OCI-LY7 (cell line): ENCODE data around the gene GET3.

ENCODE experiments used
- EZH2phosphoT487 ChIP-seq: fragments of 200-600 bp; sonication (generic); IDR thresholded peaks from 2 replicates; pipeline ENCODE4 v1.6.1; 2018; ENCODE audit warnings: low read depth, borderline replicate concordance, mild to moderate bottlenecking, mixed run types, antibody characterized with exemption, low read length, moderate library complexity, mixed read lengths
- TF ChIP-seq, protein P1 (sequence below): fragments of 200-600 bp; sonication (generic); conservative IDR thresholded peaks from 2 replicates; pipeline ENCODE4 v1.5.1; 2014; ENCODE audit warnings: mild to moderate bottlenecking, antibody characterized with exemption, low read length, moderate library complexity, mixed read lengths

GRCh38 chr19:12749938-12750521 is 12.7 kb downstream of the GET3 start:
- TF ChIP-seq, protein P1, sequence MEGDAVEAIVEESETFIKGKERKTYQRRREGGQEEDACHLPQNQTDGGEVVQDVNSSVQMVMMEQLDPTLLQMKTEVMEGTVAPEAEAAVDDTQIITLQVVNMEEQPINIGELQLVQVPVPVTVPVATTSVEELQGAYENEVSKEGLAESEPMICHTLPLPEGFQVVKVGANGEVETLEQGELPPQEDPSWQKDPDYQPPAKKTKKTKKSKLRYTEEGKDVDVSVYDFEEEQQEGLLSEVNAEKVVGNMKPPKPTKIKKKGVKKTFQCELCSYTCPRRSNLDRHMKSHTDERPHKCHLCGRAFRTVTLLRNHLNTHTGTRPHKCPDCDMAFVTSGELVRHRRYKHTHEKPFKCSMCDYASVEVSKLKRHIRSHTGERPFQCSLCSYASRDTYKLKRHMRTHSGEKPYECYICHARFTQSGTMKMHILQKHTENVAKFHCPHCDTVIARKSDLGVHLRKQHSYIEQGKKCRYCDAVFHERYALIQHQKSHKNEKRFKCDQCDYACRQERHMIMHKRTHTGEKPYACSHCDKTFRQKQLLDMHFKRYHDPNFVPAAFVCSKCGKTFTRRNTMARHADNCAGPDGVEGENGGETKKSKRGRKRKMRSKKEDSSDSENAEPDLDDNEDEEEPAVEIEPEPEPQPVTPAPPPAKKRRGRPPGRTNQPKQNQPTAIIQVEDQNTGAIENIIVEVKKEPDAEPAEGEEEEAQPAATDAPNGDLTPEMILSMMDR, result no peak
- no peak for TF ChIP-seq EZH2phosphoT487
